GM23248 (cell line): ENCODE results near the gene ACOT4.
"Not testable (repeated sequence)": the region's sequence is repeated elsewhere in the genome, so short reads cannot be mapped to it uniquely, and the experiment has no call there.

Experiments
- EZH2 ChIP-seq: fragments of 200-600 bp; sonication (generic); IDR thresholded peaks from 2 replicates; pipeline ENCODE4 v1.6.1; 2018; ENCODE audit warnings: antibody characterized with exemption, mild to moderate bottlenecking; ENCODE audit not compliant: insufficient read depth, poor library complexity, severe bottlenecking
- EZH2phosphoT487 ChIP-seq: fragments of 200-600 bp; sonication (generic); IDR thresholded peaks from 2 replicates; pipeline ENCODE4 v1.6.1; 2018; ENCODE audit warnings: antibody characterized with exemption, moderate library complexity, mild to moderate bottlenecking, low read depth; ENCODE audit not compliant: insufficient read depth

DNA sequence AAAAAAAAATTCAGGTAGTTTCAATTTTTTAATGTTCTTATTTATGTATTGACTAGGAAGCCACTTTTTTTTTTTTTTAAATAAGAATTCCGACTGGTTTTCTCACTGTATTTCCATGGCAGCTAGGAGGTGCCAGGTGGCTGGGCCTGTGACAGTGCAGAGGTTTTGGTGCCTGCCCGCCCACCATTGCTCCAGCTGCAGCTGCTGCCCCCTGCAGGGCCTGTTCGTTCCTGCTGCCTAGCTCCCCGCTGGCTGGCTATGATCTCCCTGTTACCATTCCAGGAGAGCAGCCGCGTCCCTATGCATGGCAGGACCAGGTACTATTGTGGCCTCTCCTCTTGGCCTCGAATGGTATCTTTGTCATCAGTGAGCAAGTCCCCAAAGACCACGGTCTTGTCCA, 20.8 kb upstream of the ACOT4 start:
- not testable (repeated sequence) for TF ChIP-seq EZH2, EZH2phosphoT487
